GM23338 (cell line): ENCODE results near the gene ZNF439. TPM values are rescaled to one million over a fixed set of nuclear protein-coding genes. Genes with fewer than 3 reads are reported as not detected.

Experiments used
- ATAC-seq: fragments of 200-7000 bp; cut with Tn5 transposase; 3 replicates; pipeline ENCODE4 v1.9.1; 2020
- DNase-seq: peaks from one replicate; pipeline ENCODE4 v3.0.0-alpha.2; 2015; ENCODE audit warnings: low spot score
- H2AFZ ChIP-seq: fragments of 200-600 bp; sonication (generic); 2 replicates; pipeline ENCODE4 v1.8.0; 2016; ENCODE audit warnings: antibody characterized with exemption, mild to moderate bottlenecking, moderate library complexity
- H3F3A ChIP-seq: fragments of 200-600 bp; sonication (generic); replicated peaks from 2 replicates; pipeline ENCODE4 v1.8.0; 2017; ENCODE audit warnings: antibody characterized with exemption, mixed run types, low read depth
- H3K27ac ChIP-seq: fragments of 200-600 bp; sonication (generic); 2 replicates; pipeline ENCODE4 v1.6.1; 2016; ENCODE audit warnings: low read depth
- H3K27me3 ChIP-seq: fragments of 200-600 bp; sonication (generic); 2 replicates; pipeline ENCODE4 v1.8.0; 2016; ENCODE audit warnings: mild to moderate bottlenecking, mixed run types, moderate library complexity; ENCODE audit not compliant: insufficient read depth
- H3K36me3 ChIP-seq: fragments of 200-600 bp; sonication (generic); 2 replicates; pipeline ENCODE4 v1.8.0; 2016; ENCODE audit warnings: mild to moderate bottlenecking; ENCODE audit not compliant: insufficient read depth
- H3K4me1 ChIP-seq: fragments of 200-600 bp; sonication (generic); 2 replicates; pipeline ENCODE4 v1.8.0; 2016; ENCODE audit warnings: mild to moderate bottlenecking, moderate library complexity; ENCODE audit not compliant: insufficient read depth
- H3K4me2 ChIP-seq: fragments of 200-600 bp; sonication (generic); 2 replicates; pipeline ENCODE4 v1.7.1; 2017; ENCODE audit warnings: mixed run types
- H3K4me3 ChIP-seq: fragments of 200-600 bp; sonication (generic); 2 replicates; pipeline ENCODE4 v1.6.1; 2016; ENCODE audit warnings: mixed run types
- H3K79me2 ChIP-seq: fragments of 200-600 bp; sonication (generic); replicated peaks from 2 replicates; pipeline ENCODE4 v1.8.0; 2017; ENCODE audit warnings: mild to moderate bottlenecking; ENCODE audit not compliant: insufficient read depth
- H3K9me2 ChIP-seq: fragments of 200-600 bp; sonication (generic); 2 replicates; pipeline ENCODE4 v1.8.0; 2017; ENCODE audit not compliant: insufficient read depth
- H4K20me1 ChIP-seq: fragments of 200-600 bp; sonication (generic); replicated peaks from 2 replicates; pipeline ENCODE4 v1.8.0; 2017; ENCODE audit warnings: mild to moderate bottlenecking; ENCODE audit not compliant: insufficient read depth
- H3K27ac Mint-ChIP-seq: 2 replicates; pipeline ENCODE4 v1.8.0; 2020; ENCODE audit warnings: inconsistent platforms, mild to moderate bottlenecking, moderate library complexity, mixed read lengths
- H3K27me3 Mint-ChIP-seq: 3 replicates; pipeline ENCODE4 v1.8.0; 2022; ENCODE audit warnings: low read depth, mild to moderate bottlenecking, moderate library complexity, mixed read lengths, inconsistent platforms; ENCODE audit not compliant: insufficient read depth, poor library complexity
- H3K36me3 Mint-ChIP-seq: 3 replicates; pipeline ENCODE4 v1.8.0; 2021; ENCODE audit warnings: low read depth, mild to moderate bottlenecking, inconsistent platforms, moderate library complexity, mixed read lengths
- H3K4me1 Mint-ChIP-seq: 3 replicates; pipeline ENCODE4 v1.8.0; 2020; ENCODE audit warnings: mild to moderate bottlenecking, inconsistent platforms, mixed read lengths
- H3K4me3 Mint-ChIP-seq: 3 replicates; pipeline ENCODE4 v1.8.0; 2021; ENCODE audit warnings: moderate library complexity, mild to moderate bottlenecking, inconsistent platforms, mixed read lengths
- H3K9me3 Mint-ChIP-seq: 3 replicates; pipeline ENCODE4 v1.8.0; 2020; ENCODE audit warnings: moderate library complexity, mild to moderate bottlenecking, inconsistent platforms, mixed read lengths
- CREB1 ChIP-seq: fragments of 250-450 bp; sonication (Bioruptor Pico); IDR thresholded peaks from 2 replicates; pipeline ENCODE4 v1.5.0; 2020; ENCODE audit warnings: low read depth, mild to moderate bottlenecking, moderate library complexity
- EZH2 ChIP-seq: fragments of 200-600 bp; sonication (generic); IDR thresholded peaks from one replicate; pipeline ENCODE4 v1.8.0; 2017; ENCODE audit warnings: antibody characterized with exemption, mild to moderate bottlenecking, low read depth; ENCODE audit not compliant: unreplicated experiment
- EZH2phosphoT487 ChIP-seq: fragments of 200-600 bp; sonication (generic); IDR thresholded peaks from one replicate; pipeline ENCODE4 v1.8.1; 2018; ENCODE audit warnings: antibody characterized with exemption; ENCODE audit not compliant: unreplicated experiment
- JUNB ChIP-seq: IDR thresholded peaks from one replicate; pipeline ENCODE4 v1.6.1; 2016; ENCODE audit warnings: antibody characterized with exemption; ENCODE audit not compliant: unreplicated experiment
- NANOG ChIP-seq: IDR thresholded peaks from 2 replicates; pipeline ENCODE4 v1.6.1; 2016; ENCODE audit warnings: antibody characterized with exemption, borderline replicate concordance
- POLR2AphosphoS5 ChIP-seq: IDR thresholded peaks from 2 replicates; pipeline ENCODE4 v1.6.1; 2016; ENCODE audit warnings: antibody characterized with exemption, low read depth
- STAT1 ChIP-seq: IDR thresholded peaks from one replicate; pipeline ENCODE4 v1.6.1; 2016; ENCODE audit warnings: antibody characterized with exemption; ENCODE audit not compliant: unreplicated experiment
- ZNF114 ChIP-seq: fragments of 250-450 bp; sonication (Bioruptor Pico); IDR thresholded peaks from 2 replicates; pipeline ENCODE4 v1.5.0; 2020; ENCODE audit warnings: mild to moderate bottlenecking, moderate library complexity
- ZNF331 ChIP-seq: fragments of 250-450 bp; sonication (Bioruptor Pico); IDR thresholded peaks from 2 replicates; pipeline ENCODE4 v1.5.0; 2020; ENCODE audit warnings: low read depth, mild to moderate bottlenecking, moderate library complexity
- polyA plus RNA-seq: library from polyadenylated mRNA; unstranded; fragments of >200 nt; fragmentation: Nextera tagmentation; extraction: Ambion mirVana; gene quantifications from 2 replicates; pipeline ENCODE4 v1.2.1, GENCODE V29; 2016
- total RNA-seq: library from RNA; depleted of rRNA; stranded (reverse); fragments of >200 nt; shearing (Covaris generic); gene quantifications from 2 replicates; pipeline ENCODE4 v1.2.3, GENCODE V29; 2014
- TF ChIP-seq, protein P1 (sequence below), 2 experiments: fragments of 200-600 bp in 1 of 2; sonication (generic) in 1 of 2; conservative IDR thresholded peaks; 2 replicates each; pipeline versions ENCODE4 v1.5.1 to v1.6.1; 2016 to 2017; ENCODE audit warnings: antibody characterized with exemption in 2 of 2, low read depth in 2 of 2, mild to moderate bottlenecking in 2 of 2, moderate library complexity in 1 of 2
- TF ChIP-seq, protein P2 (sequence below): IDR thresholded peaks from one replicate; pipeline ENCODE4 v1.6.1; 2018; ENCODE audit warnings: antibody characterized with exemption; ENCODE audit not compliant: unreplicated experiment
- TF ChIP-seq, protein P3 (sequence below): fragments of 250-450 bp; sonication (Bioruptor Pico); IDR thresholded peaks from 2 replicates; pipeline ENCODE4 v1.5.0; 2020; ENCODE audit warnings: mild to moderate bottlenecking, moderate library complexity

The ZNF439 gene
- total and polyA plus RNA-seq, 2 experiments from 2014 or later: 4.5 to 6.6 TPM

DNA sequence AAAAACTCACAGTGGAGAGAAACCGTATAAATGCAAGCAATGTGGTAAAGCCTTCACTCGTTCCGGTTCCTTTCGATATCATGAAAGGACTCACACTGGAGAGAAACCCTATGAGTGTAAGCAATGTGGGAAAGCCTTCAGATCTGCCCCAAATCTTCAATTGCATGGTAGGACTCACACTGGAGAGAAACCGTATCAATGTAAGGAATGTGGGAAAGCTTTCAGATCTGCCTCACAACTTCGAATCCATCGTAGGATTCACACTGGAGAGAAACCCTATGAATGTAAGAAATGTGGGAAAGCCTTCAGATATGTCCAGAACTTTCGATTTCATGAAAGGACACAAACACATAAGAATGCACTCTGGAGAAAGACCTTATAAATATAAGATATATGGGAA, 19.7 kb downstream of the ZNF439 start:
- TF ChIP-seq, protein P1, sequence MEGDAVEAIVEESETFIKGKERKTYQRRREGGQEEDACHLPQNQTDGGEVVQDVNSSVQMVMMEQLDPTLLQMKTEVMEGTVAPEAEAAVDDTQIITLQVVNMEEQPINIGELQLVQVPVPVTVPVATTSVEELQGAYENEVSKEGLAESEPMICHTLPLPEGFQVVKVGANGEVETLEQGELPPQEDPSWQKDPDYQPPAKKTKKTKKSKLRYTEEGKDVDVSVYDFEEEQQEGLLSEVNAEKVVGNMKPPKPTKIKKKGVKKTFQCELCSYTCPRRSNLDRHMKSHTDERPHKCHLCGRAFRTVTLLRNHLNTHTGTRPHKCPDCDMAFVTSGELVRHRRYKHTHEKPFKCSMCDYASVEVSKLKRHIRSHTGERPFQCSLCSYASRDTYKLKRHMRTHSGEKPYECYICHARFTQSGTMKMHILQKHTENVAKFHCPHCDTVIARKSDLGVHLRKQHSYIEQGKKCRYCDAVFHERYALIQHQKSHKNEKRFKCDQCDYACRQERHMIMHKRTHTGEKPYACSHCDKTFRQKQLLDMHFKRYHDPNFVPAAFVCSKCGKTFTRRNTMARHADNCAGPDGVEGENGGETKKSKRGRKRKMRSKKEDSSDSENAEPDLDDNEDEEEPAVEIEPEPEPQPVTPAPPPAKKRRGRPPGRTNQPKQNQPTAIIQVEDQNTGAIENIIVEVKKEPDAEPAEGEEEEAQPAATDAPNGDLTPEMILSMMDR (conservative IDR thresholded peaks at IDR 0.05; ENCODE audit: low read depth in 2 of 2): no peak
- TF ChIP-seq STAT1 (no peak), NANOG (no peak), JUNB (no peak)
- Histone ChIP-seq H3K9me2 (no peaks in the 10 kb centered on the region), H3K79me2 (no peaks in the 10 kb centered on the region), H3K27me3 (no peaks in the 10 kb centered on the region), H3K36me3 (peaks cover 35% of the 10 kb centered on the region), H3K27ac (no peak overlapping the region), H4K20me1 (no peaks in the 10 kb centered on the region), H3K4me1 (no peaks in the 10 kb centered on the region), H3K4me2 (no peak overlapping the region), H3F3A (no peaks in the 10 kb centered on the region), H2AFZ (no peak overlapping the region), H3K4me3 (no peak overlapping the region)
- ATAC-seq (no peak), DNase-seq (no peak)
- Mint-ChIP-seq H3K4me1 (no peaks in the 10 kb centered on the region), H3K27me3 (peaks cover 3% of the 10 kb centered on the region), H3K36me3 (peaks cover 26% of the 10 kb centered on the region), H3K9me3 (peaks cover 95% of the 10 kb centered on the region), H3K4me3 (no peak overlapping the region), H3K27ac (no peak overlapping the region)

DNA sequence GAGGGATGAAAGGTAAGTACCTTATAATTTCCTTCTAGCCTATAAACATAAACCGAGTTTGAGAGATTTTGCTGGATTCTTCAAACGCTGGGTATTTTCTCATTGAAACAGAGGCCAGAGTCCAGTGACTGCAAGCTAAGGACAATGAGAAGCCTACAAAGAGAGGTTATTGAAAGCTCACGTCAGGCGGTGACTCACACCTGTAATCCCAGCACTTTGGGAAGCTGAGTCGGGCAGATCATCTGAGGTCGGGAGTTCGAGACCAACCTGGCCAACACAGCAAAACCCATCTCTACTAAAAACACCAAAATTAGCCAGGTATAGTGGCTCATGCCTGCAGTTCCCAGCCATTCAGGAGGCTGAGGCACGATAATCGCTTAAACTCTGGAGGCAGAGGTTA, 24.1 kb downstream of the ZNF439 start:
- Histone ChIP-seq H3F3A (no peaks in the 10 kb centered on the region), H3K4me3 (no peak overlapping the region), H3K4me1 (no peaks in the 10 kb centered on the region), H3K27ac (no peak overlapping the region), H3K27me3 (no peaks in the 10 kb centered on the region), H3K36me3 (peaks cover 18% of the 10 kb centered on the region), H4K20me1 (no peaks in the 10 kb centered on the region), H3K4me2 (no peak overlapping the region), H2AFZ (no peak overlapping the region), H3K9me2 (no peaks in the 10 kb centered on the region), H3K79me2 (no peaks in the 10 kb centered on the region)
- DNase-seq (no peak), ATAC-seq (no peak)
- no peaks in the 10 kb centered on the region for H3K27me3 Mint-ChIP-seq
- H3K4me1 Mint-ChIP-seq: no peaks in the 10 kb centered on the region
- H3K9me3 Mint-ChIP-seq: peaks cover 95% of the 10 kb centered on the region
- H3K36me3 Mint-ChIP-seq: peaks cover 28% of the 10 kb centered on the region
- no peak overlapping the region for H3K27ac Mint-ChIP-seq
- H3K4me3 Mint-ChIP-seq: no peak overlapping the region
- no peak for TF ChIP-seq NANOG
- no peak for TF ChIP-seq CREB1 (CRISPR knock-in tag)
- TF ChIP-seq ZNF331 (CRISPR knock-in tag): no peak
- TF ChIP-seq EZH2: no peak
- no peak for TF ChIP-seq STAT1
- no peak for TF ChIP-seq ZNF114 (CRISPR knock-in tag)
- TF ChIP-seq, protein P2, sequence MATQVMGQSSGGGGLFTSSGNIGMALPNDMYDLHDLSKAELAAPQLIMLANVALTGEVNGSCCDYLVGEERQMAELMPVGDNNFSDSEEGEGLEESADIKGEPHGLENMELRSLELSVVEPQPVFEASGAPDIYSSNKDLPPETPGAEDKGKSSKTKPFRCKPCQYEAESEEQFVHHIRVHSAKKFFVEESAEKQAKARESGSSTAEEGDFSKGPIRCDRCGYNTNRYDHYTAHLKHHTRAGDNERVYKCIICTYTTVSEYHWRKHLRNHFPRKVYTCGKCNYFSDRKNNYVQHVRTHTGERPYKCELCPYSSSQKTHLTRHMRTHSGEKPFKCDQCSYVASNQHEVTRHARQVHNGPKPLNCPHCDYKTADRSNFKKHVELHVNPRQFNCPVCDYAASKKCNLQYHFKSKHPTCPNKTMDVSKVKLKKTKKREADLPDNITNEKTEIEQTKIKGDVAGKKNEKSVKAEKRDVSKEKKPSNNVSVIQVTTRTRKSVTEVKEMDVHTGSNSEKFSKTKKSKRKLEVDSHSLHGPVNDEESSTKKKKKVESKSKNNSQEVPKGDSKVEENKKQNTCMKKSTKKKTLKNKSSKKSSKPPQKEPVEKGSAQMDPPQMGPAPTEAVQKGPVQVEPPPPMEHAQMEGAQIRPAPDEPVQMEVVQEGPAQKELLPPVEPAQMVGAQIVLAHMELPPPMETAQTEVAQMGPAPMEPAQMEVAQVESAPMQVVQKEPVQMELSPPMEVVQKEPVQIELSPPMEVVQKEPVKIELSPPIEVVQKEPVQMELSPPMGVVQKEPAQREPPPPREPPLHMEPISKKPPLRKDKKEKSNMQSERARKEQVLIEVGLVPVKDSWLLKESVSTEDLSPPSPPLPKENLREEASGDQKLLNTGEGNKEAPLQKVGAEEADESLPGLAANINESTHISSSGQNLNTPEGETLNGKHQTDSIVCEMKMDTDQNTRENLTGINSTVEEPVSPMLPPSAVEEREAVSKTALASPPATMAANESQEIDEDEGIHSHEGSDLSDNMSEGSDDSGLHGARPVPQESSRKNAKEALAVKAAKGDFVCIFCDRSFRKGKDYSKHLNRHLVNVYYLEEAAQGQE: no peak
- no peak for TF ChIP-seq POLR2AphosphoS5
- TF ChIP-seq EZH2phosphoT487: no peak
- TF ChIP-seq, protein P3, sequence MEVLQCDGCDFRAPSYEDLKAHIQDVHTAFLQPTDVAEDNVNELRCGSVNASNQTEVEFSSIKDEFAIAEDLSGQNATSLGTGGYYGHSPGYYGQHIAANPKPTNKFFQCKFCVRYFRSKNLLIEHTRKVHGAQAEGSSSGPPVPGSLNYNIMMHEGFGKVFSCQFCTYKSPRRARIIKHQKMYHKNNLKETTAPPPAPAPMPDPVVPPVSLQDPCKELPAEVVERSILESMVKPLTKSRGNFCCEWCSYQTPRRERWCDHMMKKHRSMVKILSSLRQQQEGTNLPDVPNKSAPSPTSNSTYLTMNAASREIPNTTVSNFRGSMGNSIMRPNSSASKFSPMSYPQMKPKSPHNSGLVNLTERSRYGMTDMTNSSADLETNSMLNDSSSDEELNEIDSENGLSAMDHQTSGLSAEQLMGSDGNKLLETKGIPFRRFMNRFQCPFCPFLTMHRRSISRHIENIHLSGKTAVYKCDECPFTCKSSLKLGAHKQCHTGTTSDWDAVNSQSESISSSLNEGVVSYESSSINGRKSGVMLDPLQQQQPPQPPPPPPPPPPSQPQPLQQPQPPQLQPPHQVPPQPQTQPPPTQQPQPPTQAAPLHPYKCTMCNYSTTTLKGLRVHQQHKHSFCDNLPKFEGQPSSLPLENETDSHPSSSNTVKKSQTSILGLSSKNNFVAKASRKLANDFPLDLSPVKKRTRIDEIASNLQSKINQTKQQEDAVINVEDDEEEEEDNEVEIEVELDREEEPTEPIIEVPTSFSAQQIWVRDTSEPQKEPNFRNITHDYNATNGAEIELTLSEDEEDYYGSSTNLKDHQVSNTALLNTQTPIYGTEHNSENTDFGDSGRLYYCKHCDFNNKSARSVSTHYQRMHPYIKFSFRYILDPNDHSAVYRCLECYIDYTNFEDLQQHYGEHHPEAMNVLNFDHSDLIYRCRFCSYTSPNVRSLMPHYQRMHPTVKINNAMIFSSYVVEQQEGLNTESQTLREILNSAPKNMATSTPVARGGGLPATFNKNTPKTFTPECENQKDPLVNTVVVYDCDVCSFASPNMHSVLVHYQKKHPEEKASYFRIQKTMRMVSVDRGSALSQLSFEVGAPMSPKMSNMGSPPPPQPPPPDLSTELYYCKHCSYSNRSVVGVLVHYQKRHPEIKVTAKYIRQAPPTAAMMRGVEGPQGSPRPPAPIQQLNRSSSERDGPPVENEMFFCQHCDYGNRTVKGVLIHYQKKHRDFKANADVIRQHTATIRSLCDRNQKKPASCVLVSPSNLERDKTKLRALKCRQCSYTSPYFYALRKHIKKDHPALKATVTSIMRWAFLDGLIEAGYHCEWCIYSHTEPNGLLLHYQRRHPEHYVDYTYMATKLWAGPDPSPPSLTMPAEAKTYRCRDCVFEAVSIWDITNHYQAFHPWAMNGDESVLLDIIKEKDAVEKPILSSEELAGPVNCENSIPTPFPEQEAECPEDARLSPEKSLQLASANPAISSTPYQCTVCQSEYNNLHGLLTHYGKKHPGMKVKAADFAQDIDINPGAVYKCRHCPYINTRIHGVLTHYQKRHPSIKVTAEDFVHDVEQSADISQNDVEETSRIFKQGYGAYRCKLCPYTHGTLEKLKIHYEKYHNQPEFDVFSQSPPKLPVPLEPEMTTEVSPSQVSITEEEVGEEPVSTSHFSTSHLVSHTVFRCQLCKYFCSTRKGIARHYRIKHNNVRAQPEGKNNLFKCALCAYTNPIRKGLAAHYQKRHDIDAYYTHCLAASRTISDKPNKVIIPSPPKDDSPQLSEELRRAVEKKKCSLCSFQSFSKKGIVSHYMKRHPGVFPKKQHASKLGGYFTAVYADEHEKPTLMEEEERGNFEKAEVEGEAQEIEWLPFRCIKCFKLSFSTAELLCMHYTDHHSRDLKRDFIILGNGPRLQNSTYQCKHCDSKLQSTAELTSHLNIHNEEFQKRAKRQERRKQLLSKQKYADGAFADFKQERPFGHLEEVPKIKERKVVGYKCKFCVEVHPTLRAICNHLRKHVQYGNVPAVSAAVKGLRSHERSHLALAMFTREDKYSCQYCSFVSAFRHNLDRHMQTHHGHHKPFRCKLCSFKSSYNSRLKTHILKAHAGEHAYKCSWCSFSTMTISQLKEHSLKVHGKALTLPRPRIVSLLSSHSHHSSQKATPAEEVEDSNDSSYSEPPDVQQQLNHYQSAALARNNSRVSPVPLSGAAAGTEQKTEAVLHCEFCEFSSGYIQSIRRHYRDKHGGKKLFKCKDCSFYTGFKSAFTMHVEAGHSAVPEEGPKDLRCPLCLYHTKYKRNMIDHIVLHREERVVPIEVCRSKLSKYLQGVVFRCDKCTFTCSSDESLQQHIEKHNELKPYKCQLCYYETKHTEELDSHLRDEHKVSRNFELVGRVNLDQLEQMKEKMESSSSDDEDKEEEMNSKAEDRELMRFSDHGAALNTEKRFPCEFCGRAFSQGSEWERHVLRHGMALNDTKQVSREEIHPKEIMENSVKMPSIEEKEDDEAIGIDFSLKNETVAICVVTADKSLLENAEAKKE: no peak
